Kidney epithelial cell (primary cell): ENCODE measurements around the gene MIEF1. TPM values are rescaled to one million over a fixed set of nuclear protein-coding genes. Genes with fewer than 3 reads are reported as not detected.

Experiments
- DNase-seq: peaks from one replicate; pipeline ENCODE4 v3.0.0-alpha.2; 2010; ENCODE audit warnings: low read depth
- H3K27me3 ChIP-seq: 2 replicates; pipeline ENCODE4 v1.6.0; 2011; ENCODE audit warnings: low read length; ENCODE audit not compliant: control insufficient read depth, insufficient read depth
- H3K36me3 ChIP-seq: 2 replicates; pipeline ENCODE4 v1.5.1; 2011; ENCODE audit warnings: low read length; ENCODE audit not compliant: control insufficient read depth, insufficient read depth
- H3K4me3 ChIP-seq: 2 replicates; pipeline ENCODE4 v1.5.1; 2011; ENCODE audit warnings: low read depth, mild to moderate bottlenecking, control low read depth, low read length
- CTCF ChIP-seq: IDR thresholded peaks from 2 replicates; pipeline ENCODE4 v1.5.1; 2011; ENCODE audit warnings: mild to moderate bottlenecking, moderate library complexity, low read length, control low read depth, inconsistent platforms; ENCODE audit not compliant: insufficient read depth, poor library complexity, severe bottlenecking
- total RNA-seq: library from RNA; depleted of rRNA; stranded (reverse); fragments of >200 nt; gene quantifications from 2 replicates; pipeline ENCODE4 v1.2.3, GENCODE V29; 2015

Gene MIEF1
- total RNA-seq, 1 donor from 2014 or later: 54.6 TPM

GRCh38 chr22:39511226-39511625, 9.1 kb downstream of the MIEF1 start:
- no peak for DNase-seq
- H3K36me3 ChIP-seq: peaks cover 4% of the 10 kb centered on the region
- no peak overlapping the region for H3K4me3 ChIP-seq
- H3K27me3 ChIP-seq: no peaks in the 10 kb centered on the region
- TF ChIP-seq CTCF: no peak

GRCh38 chr22:39512026-39512425, 9.9 kb downstream of the MIEF1 start:
- peaks cover 4% of the 10 kb centered on the region for H3K36me3 ChIP-seq
- H3K4me3 ChIP-seq: no peak overlapping the region
- no peaks in the 10 kb centered on the region for H3K27me3 ChIP-seq
- no peak for TF ChIP-seq CTCF
- no peak for DNase-seq

- H3K36me3 ChIP-seq: peaks cover 4% of the 10 kb centered on the region
- no peak for TF ChIP-seq CTCF
- no peak for DNase-seq
These were observed 11.7 kb downstream of the MIEF1 start for GRCh38 chr22:39513791-39514190.

GRCh38 chr22:39514373-39514973, 12.4 kb downstream of the MIEF1 start:
- H3K4me3 ChIP-seq: no peak overlapping the region
- H3K27me3 ChIP-seq: no peaks in the 10 kb centered on the region
- H3K36me3 ChIP-seq: peaks cover 4% of the 10 kb centered on the region
- peak; percentile 81 for TF ChIP-seq CTCF
- no peak for DNase-seq

More at GRCh38 chr22:39513791-39514190, 11.7 kb downstream of the MIEF1 start:
- H3K4me3 ChIP-seq: no peak overlapping the region
- no peaks in the 10 kb centered on the region for H3K27me3 ChIP-seq

GRCh38 chr22:39515266-39516050, 13.4 kb downstream of the MIEF1 start:
- H3K4me3 ChIP-seq: no peak overlapping the region
- no peak for TF ChIP-seq CTCF
- no peaks in the 10 kb centered on the region for H3K27me3 ChIP-seq
- DNase-seq: no peak
- H3K36me3 ChIP-seq: peaks cover 4% of the 10 kb centered on the region
